ENCODE results near the gene MRPL10.

The MRPL10 gene

DNA sequence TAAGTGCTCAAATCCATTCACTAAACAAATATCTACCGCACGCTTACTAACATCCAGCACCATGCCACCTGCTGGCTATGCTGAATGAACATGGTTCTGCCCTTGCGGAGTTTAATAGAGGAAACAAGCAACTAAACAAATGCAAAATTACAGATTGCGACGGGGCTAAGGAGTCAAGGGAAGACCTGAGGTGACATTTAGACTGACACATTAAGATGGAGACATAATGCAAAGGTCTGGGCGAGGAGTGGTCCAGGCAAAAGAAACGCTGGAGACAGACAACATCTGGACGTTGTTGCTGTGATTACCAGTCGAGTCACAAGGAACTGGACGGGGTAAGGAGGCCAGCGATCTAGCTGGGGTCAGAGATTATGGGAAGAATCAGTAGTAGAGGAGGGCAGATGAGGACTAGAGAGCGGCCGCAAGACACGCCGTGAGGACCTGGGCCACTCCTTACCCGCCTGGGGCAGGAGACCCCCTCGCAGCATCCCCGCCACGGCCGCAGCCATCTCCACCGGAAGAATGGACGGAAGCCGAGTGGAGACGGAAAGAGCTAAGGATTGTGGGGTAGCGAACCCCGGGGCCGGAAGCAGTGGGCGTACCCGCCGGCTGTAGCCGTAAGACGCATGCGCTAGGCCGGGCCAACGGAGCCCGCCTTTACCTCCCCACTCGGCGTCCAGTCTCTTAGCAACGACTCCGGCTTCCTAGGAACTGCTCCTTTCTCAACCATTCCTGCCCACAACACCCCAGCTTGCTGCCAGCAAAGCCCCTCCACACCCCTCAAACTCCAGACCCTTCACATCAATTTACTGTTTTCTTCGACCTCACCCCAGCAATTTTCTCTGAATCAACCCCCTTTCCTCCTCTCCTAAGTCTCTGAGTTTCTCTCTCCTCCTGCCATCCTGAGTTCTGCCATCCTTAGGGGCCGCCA, at the start of gene MRPL10, which contains the start of gene LRRC46:
Gene MRPL10 (minus strand): TSS at position 539 of the 931 bp plus-strand sequence. CDS start 30 bp downstream, at position 509.
Gene LRRC46 (plus strand): TSS at position 668 of the 931 bp plus-strand sequence. CDS start 320 bp downstream, outside the sequence.
- peak; percentile 96 for DNase-seq

DNA sequence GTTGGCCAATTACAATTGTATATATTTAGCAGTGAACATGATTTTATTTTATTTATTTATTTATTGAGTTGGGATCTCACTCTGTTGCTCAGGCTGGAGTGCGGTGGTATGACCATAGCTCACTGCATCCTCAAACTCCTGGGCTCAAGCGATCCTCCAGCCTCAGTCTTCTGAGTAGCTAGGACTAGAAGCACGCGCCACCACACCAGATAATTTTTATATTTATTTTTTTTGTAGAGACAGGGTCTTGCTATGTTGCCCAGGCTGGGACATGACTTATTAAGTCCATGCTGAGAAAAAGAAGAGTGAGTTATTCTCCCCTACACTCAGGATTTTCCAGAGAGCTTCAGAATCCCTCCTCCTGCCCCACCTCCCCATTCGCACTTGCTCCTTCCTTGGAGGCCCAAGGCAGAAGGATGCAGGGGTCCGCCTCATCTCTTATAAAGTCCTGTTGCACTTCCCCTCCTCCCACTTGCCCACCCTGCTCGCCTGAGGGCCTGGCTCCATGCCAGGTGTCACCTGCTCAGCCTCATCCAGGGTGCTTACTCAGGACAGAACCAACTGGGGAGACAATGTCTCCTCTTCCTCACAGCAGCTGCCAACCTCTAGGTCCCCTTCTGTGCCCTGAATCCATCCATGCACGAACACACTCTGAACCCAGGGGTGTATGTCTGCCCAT, 48.6 kb upstream of the MRPL10 start:
- no peak for DNase-seq

GRCh38 chr17:47879028-47879585, 47.8 kb upstream of the MRPL10 start:
- DNase-seq, result no peak

- no peak for DNase-seq
Observed at GRCh38 chr17:47878203-47879027, 47.1 kb upstream of the MRPL10 start.

- DNase-seq, result no peak
Observed at GRCh38 chr17:47877368-47878034, 46.2 kb upstream of the MRPL10 start.

GRCh38 chr17:47875011-47875985, 44.0 kb upstream of the MRPL10 start:
- no peak for DNase-seq

DNA sequence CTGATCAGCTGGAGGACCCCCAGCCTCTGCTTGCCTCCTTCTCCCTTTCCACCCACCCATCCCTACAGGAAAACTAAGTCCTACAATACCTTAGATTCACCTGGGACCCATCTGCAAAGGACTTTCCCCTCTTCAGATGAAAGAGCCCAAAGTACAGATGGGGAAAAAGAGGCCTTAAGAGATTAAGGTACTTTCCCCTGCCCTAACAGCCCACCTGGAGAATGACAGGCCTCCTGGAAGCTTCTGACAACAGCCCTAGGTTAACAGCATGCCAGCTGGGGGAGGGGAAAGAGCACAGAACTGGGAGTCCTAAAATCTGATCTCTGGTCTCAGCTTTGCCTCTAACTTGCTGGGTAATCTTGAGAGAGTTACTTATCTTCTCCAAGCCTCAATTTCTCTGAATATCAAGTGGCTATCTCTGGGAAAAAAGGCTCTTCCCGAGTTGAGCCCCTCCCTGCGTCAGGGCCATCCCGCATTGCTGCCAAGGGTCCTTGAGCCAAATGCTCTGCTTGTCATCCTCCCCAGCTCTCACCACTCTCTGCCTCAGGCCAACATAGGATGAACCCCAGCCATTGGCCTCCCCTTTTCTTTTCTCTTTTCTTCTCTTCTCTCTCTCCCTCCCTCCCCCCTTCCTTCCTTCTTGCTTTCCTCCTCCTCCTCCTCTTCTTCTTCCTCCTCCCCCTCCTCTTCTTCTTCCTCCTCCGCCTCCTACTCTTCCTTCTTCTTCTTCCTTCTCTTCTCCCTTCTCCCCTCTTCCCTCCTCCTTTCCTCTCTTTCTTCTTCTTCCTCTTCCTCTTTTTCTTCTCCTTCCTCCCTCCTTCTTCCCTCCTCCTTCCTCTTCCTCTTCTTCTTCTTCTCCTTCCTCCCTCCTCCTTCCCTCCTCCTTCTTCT, 42.1 kb upstream of the MRPL10 start:
- no peak for DNase-seq

DNA sequence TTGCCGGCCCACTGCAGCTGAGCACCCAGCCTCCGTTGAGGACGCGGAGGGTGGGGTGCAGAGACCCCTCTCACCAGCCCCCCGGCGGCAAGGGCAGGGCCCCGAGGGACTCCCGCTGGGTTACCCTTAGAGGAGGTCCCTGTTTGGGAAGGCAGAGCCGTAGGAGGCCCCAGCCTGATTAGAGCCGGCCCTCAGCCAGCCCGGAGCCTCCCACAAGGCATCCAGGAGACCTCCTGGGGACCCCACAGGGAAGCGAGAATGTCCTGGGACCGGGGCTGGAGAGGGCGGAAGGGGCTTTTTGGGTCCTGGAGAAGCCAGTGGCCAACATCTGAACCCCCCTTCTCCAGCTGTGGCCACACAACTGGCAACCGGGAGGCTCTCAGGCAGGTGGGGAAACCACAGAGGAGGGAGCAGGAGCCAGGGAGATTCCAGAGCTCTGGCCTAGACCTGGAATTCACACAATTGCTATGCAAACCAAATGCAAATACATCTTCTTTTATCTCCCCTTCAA, 41.4 kb upstream of the MRPL10 start:
- DNase-seq, result no peak

- DNase-seq, result no peak
Observed at GRCh38 chr17:47872019-47872650, 40.8 kb upstream of the MRPL10 start.

DNA sequence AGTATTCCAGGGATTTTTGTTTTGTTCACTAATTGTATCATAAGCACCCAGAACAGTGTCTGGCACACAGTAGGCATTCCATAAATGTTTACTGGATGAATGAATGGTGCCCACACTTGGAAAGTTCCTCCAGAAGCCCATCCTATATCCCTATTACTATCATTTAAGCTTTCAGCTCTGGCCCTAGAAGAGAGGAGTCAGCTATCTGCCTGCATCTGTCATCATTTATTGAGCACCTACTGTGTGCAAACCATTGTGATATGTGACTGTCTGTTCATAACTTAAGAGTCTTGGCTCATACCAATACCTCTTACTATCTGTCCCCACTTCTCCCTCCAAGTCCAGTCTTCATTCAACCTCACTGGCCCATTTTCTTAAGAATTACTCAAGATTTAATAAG, 39.7 kb upstream of the MRPL10 start:
- no peak for DNase-seq

- no peak for DNase-seq
Observed at GRCh38 chr17:47870056-47870455, 38.7 kb upstream of the MRPL10 start.

DNA sequence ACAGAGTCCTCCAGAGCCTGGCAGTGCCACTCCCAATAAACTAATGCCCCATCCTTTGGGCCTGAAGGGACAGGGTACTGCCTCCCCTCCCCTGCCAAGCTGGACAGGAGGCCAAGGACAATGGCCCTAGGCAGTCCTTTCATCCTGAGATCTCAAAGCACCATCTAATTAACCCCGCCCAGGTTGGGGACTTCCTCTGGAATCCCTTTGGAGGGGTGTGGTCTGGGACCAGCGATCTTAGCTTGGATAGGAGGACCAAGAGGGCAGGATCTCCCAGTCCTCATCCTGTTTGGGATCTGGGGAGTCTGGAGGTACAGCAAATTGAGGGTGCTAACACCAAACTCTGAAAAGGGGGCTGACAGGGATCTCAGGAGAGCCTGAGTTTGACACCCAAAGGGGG, 37.8 kb upstream of the MRPL10 start:
- DNase-seq, result no peak

GRCh38 chr17:47867813-47868533, 36.6 kb upstream of the MRPL10 start:
- no peak for DNase-seq

DNA sequence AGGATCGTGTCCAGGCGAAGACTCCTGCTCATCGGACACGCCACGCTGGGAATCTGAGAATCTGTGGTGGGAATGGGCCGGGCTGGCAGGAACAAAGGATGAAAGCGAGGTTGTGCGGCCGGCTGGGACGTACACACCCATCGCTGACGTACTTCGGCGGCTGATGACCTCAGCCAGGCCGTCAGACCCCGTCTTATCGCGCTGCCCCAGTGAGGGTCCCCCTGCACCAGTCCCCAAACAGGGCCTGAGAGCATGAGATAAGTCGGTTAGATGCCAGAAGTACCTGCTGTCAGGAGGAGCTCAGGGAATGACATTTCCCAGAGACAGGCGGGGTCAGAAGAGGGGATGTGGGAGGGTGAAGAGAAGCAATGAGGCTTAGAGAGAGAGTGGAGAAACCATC, 35.6 kb upstream of the MRPL10 start:
- DNase-seq, result no peak

- DNase-seq, result no peak
Observed at GRCh38 chr17:47864791-47865216, 33.5 kb upstream of the MRPL10 start.

GRCh38 chr17:47862621-47863440, 31.5 kb upstream of the MRPL10 start:
- no peak for DNase-seq

- no peak for DNase-seq
Observed at GRCh38 chr17:47860386-47860785, 29.0 kb upstream of the MRPL10 start.

Measured in NCI-H510A (cell line).